Omental fat pad (tissue), 4 donors: ENCODE data around the gene DBNL. TPM values are rescaled to one million over a fixed set of nuclear protein-coding genes. Genes with fewer than 3 reads are reported as not detected.

ENCODE experiments used
- ATAC-seq: fragments of 150-250 bp; one replicate; pipeline ENCODE4 v1.9.1; 2016; ENCODE audit warnings: mild to moderate bottlenecking, moderate library complexity; ENCODE audit not compliant: low FRiP score
- DNase-seq: peaks from one replicate; pipeline ENCODE4 v3.0.0-alpha.2; 2019; ENCODE audit warnings: low spot score
- CTCF ChIP-seq, 3 donors: fragments of 450-650 bp; IDR thresholded peaks; one replicate each; pipeline ENCODE4 v1.5.1; 2016 to 2017; ENCODE audit warnings: antibody characterized with exemption in 3 of 3, mild to moderate bottlenecking in 3 of 3, moderate library complexity in 2 of 3
- total RNA-seq, 4 donors: library from RNA; depleted of rRNA; stranded (reverse); fragments of >200 nt; gene quantifications; one replicate each; pipeline ENCODE4 v1.1.0, GENCODE V29; 2016

Gene DBNL
- total RNA-seq, 4 donors from 2014 or later = 106 to 160 (median 127) TPM

DNA sequence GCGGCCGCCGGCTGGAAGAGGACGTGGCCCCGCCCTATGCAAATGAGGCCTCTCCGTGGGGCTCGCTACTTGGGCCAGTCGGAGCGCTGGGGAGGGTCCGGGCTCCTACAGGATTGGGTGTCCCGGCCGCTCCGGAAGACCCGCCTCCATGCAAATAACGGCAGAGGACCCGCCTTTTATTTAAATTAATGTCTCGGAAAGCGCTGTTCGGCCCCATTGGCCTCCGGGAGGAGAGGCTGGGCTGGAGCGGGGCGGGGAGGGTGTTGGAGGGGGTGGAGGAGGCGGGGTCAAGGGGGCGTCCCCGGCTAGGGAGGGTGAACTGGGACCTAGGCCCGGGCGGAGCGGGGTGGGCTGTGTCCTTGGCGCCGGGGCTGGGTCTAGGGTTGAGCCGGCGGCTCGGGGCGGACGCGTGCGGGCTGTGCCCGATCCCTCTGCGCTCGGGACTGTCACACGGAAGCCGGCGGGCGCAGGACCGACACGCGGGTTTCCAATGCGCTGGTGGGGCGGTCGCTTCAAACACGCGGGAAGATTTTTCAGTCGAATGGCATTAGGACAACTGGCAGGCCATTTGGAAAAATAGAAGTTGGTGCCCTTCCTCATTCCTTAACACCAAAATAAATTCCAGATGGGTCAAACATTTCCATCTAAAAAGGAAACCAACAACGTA is 38.2 kb downstream of the DBNL start:
- DNase-seq (peak; percentile 83), ATAC-seq (peak; percentile 98)
- no peak for TF ChIP-seq CTCF (IDR thresholded peaks at IDR 0.05)

GRCh38 chr7:44083796-44084195 is 39.3 kb downstream of the DBNL start:
- no peak for TF ChIP-seq CTCF (IDR thresholded peaks at IDR 0.05)
- DNase-seq = no peak
- ATAC-seq = no peak

GRCh38 chr7:44084701-44085100 is 40.2 kb downstream of the DBNL start:
- ATAC-seq = no peak
- no peak for DNase-seq
- no peak for TF ChIP-seq CTCF (IDR thresholded peaks at IDR 0.05)

GRCh38 chr7:44085546-44085945 is 41.0 kb downstream of the DBNL start:
- no peak for ATAC-seq
- no peak for TF ChIP-seq CTCF (IDR thresholded peaks at IDR 0.05)
- no peak for DNase-seq

DNA sequence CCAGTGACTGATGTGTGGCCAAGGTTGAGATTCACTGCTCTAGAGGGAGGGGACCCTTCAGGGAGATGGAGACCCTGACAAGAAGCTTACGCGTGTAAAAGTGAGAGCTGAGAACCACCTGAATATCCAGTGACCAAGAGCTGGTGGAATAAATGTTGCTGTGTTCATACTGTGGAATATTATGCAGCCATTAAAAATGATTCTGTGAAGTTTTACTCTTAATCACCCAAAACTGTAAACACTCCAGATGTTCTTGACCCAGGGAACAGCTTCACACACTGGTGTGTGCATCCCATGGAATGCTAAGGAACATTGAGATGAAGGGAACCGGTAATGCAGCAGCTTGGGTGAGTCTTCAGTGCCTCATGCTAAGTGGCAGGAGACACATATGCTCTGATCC is 42.1 kb downstream of the DBNL start:
- no peak for TF ChIP-seq CTCF (IDR thresholded peaks at IDR 0.05)
- no peak for ATAC-seq
- DNase-seq = no peak

GRCh38 chr7:44087911-44088838 is 43.7 kb downstream of the DBNL start:
- DNase-seq (no peak), ATAC-seq (peak; percentile 49)
- TF ChIP-seq CTCF (IDR thresholded peaks at IDR 0.05) = no peak
